Mucosa of descending colon (tissue), 3 donors: ENCODE results near the gene LMAN2L. TPM values are rescaled to one million over a fixed set of nuclear protein-coding genes. Genes with fewer than 3 reads are reported as not detected.

Experiments used
- ATAC-seq: fragments of 200-7000 bp; cut with Tn5 transposase; one replicate; pipeline ENCODE4 v1.9.1; 2020; ENCODE audit warnings: mild to moderate bottlenecking, moderate library complexity
- DNase-seq, 3 donors: peaks; one replicate each; pipeline ENCODE4 v3.0.0-alpha.2; 2020
- H3K36me3 ChIP-seq: fragments of 200-600 bp; one replicate; pipeline ENCODE4 v1.8.0; 2021; ENCODE audit warnings: low read depth, mild to moderate bottlenecking
- H3K4me1 ChIP-seq: fragments of 200-600 bp; one replicate; pipeline ENCODE4 v1.8.0; 2021; ENCODE audit warnings: low read depth, mild to moderate bottlenecking
- H3K4me3 ChIP-seq: fragments of 200-600 bp; one replicate; pipeline ENCODE4 v1.8.0; 2021; ENCODE audit warnings: mild to moderate bottlenecking
- H3K9me3 ChIP-seq: fragments of 200-600 bp; one replicate; pipeline ENCODE4 v1.8.0; 2021; ENCODE audit warnings: mild to moderate bottlenecking
- intact Hi-C, 2 donors: fragments of 100-400 bp; cut with DNase I in 1 of 2; cut with micrococcal nuclease in 1 of 2; formaldehyde crosslinking; loops; one replicate each; pipeline versions ENCODE4 v1.11.0 to v1.11.1; 2022; cut with DNase I, micrococcal nuclease
- total RNA-seq, 3 donors: library from RNA; stranded (reverse); fragmentation: NEBNext Ultra II Directional in 2 of 3; extraction: Animal tissue kit (Norgen Biotek cat#: 25700) in 2 of 3; gene quantifications; one replicate each; pipeline versions ENCODE4 v1.2.1 to v1.2.4, GENCODE V29; 2021 to 2023
- TF ChIP-seq, protein P1 (sequence below): fragments of 200-600 bp; IDR thresholded peaks from one replicate; pipeline ENCODE4 v1.8.0; 2022; ENCODE audit warnings: antibody characterized with exemption, mild to moderate bottlenecking
- donor health status: DM: no; HTN: no; CAD: no; lungs with moderate emphysema.
- donor health status: DM: no; HTN: no; CAD: no.
- donor health status: DM: no; HTN: yes; CAD: no.

Gene LMAN2L
- total RNA-seq, 3 donors from 2014 or later: 11.2 to 21.0 (median 14.2) TPM

DNA sequence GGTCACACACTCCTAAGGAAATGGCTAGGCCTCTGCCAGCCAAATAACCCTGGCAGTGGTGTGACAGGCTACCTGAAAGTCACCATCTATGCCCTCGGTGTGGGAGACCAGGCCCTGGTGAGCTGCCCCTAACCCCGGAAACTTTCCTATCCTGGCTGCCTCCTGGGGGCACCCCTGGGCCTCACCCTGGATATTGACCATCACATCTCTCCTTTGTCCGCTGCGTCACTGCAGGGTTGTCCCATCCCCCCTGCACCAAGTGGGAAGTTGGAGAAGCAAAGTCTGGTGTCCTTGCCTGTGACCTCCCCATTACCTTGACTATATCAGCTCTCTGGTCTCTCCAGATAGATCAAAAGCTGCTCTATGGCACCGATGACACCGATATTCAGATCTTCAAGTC lies 78.5 kb downstream of the LMAN2L start:
- no peaks in the 10 kb centered on the region for H3K9me3 ChIP-seq
- intact Hi-C loops: no loop called here
- ATAC-seq (no peak), DNase-seq (no peak)
- no peaks in the 10 kb centered on the region for H3K4me1 ChIP-seq
- TF ChIP-seq, protein P1, sequence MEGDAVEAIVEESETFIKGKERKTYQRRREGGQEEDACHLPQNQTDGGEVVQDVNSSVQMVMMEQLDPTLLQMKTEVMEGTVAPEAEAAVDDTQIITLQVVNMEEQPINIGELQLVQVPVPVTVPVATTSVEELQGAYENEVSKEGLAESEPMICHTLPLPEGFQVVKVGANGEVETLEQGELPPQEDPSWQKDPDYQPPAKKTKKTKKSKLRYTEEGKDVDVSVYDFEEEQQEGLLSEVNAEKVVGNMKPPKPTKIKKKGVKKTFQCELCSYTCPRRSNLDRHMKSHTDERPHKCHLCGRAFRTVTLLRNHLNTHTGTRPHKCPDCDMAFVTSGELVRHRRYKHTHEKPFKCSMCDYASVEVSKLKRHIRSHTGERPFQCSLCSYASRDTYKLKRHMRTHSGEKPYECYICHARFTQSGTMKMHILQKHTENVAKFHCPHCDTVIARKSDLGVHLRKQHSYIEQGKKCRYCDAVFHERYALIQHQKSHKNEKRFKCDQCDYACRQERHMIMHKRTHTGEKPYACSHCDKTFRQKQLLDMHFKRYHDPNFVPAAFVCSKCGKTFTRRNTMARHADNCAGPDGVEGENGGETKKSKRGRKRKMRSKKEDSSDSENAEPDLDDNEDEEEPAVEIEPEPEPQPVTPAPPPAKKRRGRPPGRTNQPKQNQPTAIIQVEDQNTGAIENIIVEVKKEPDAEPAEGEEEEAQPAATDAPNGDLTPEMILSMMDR: no peak
- no peaks in the 10 kb centered on the region for H3K36me3 ChIP-seq
- H3K4me3 ChIP-seq: no peak overlapping the region

DNA sequence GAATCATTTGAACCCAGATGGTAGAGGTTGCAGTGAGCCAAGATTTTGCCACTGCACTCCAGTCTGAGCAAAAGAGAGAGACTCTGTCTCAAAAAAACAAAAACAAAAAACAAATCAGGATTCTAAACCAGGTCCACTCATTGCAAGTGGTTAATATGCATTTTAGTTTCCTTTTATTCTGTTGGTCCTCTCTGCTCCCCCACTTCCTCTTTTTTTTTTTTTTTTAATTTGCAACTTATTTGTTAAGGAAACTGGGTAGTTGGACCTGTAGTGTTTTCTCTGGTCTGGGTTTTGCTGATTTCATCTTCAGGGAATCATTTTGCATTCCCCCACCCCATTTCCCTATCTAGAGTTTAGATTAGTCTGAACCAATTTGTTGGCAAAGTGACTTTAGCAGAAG lies 83.3 kb downstream of the LMAN2L start:
- intact Hi-C loops: no loop called here
- Histone ChIP-seq H3K4me1 (no peaks in the 10 kb centered on the region), H3K36me3 (no peaks in the 10 kb centered on the region), H3K4me3 (no peak overlapping the region), H3K9me3 (no peaks in the 10 kb centered on the region)
- TF ChIP-seq, protein P1: no peak
- DNase-seq: no peak
- ATAC-seq: no peak

Other genes starting within 250 kb of the LMAN2L start
- 1 to 10 TPM; 2.1 to 5.2 (median 2.3) TPM for gene NEURL3, start 234.7 kb downstream of the LMAN2L start, total RNA-seq
- gene ARID5A, start 203.3 kb downstream of the LMAN2L start, total RNA-seq: 10 to 100 TPM in 2 of 3 donors, 1 to 10 TPM in 1; 4.8 to 17.6 (median 10.3) TPM
- 10 to 100 TPM; 36.1 to 64.7 (median 49.2) TPM for gene KANSL3, start 101.8 kb downstream of the LMAN2L start, total RNA-seq
- gene FER1L5, start 97.3 kb downstream of the LMAN2L start, total RNA-seq: under 1 TPM in 1 of 3 donors, not detected in 2; 0.09 TPM
- 100 to 1,000 TPM in 2 of 3 donors, 10 to 100 TPM in 1; 53.4 to 134 (median 101) TPM for gene CNNM4, start 20.8 kb upstream of the LMAN2L start, total RNA-seq
- gene CNNM3, start 76.2 kb upstream of the LMAN2L start, total RNA-seq: 10 to 100 TPM; 21.2 to 35.5 (median 33.4) TPM
- 1 to 10 TPM; 3.2 to 5.1 (median 4.9) TPM for gene ANKRD23, start 104.0 kb upstream of the LMAN2L start, total RNA-seq
- 10 to 100 TPM; 11.2 to 14.1 (median 12.2) TPM for gene ANKRD39, start 118.0 kb upstream of the LMAN2L start, total RNA-seq
- gene SEMA4C, start 130.0 kb upstream of the LMAN2L start, total RNA-seq: 10 to 100 TPM; 14.4 to 83.8 (median 17.5) TPM
- under 1 TPM; 0.20 to 0.98 (median 0.63) TPM for gene FAM178B, start 246.5 kb upstream of the LMAN2L start, total RNA-seq